Right lobe of liver (tissue), 6 donors: Measurements from ENCODE around the gene OXT. TPM values are rescaled to one million over a fixed set of nuclear protein-coding genes. Genes with fewer than 3 reads are reported as not detected.

Source experiments
- ATAC-seq, 4 donors: fragments of 200-7000 bp; cut with Tn5 transposase; one replicate each; pipeline ENCODE4 v1.9.1; 2020; ENCODE audit warnings: mild to moderate bottlenecking in 4 of 4, moderate library complexity in 4 of 4
- DNase-seq, 3 donors: peaks; one replicate each; pipeline ENCODE4 v3.0.0-alpha.2; 2020
- H3K27ac ChIP-seq, 3 donors: fragments of 200-600 bp; one replicate each; pipeline ENCODE4 v1.8.0; 2022
- H3K27me3 ChIP-seq, 2 donors: fragments of 200-600 bp; one replicate each; pipeline ENCODE4 v1.8.0; 2022
- H3K36me3 ChIP-seq, 4 donors: fragments of 200-600 bp; sonication (generic) in 1 of 4; one replicate each; pipeline versions ENCODE4 v1.5.1 to v1.8.0; 2017 to 2022; ENCODE audit warnings: control low read depth in 1 of 4
- H3K4me1 ChIP-seq, 4 donors: fragments of 200-600 bp; sonication (generic) in 1 of 4; one replicate each; pipeline versions ENCODE4 v1.5.1 to v1.8.0; 2017 to 2022; ENCODE audit warnings: control low read depth in 1 of 4
- H3K4me3 ChIP-seq, 3 donors: fragments of 200-600 bp; one replicate each; pipeline ENCODE4 v1.8.0; 2022
- H3K9me3 ChIP-seq, 4 donors: fragments of 200-600 bp; sonication (generic) in 1 of 4; one replicate each; pipeline versions ENCODE4 v1.5.1 to v1.8.0; 2017 to 2022; ENCODE audit warnings: control low read depth in 1 of 4
- POLR2A ChIP-seq: fragments of 450-650 bp; IDR thresholded peaks from one replicate; pipeline ENCODE4 v1.6.1; 2017; ENCODE audit warnings: antibody characterized with exemption, mild to moderate bottlenecking
- WGBS: methylation state at CpG from one replicate; pipeline ENCODE4 v1.1.6; 2018; ENCODE audit warnings: low coverage, low lambda C conversion rate; ENCODE audit not compliant: insufficient coverage; ENCODE audit errors: missing lambda C conversion rate; 5-methylcytosine and 5-hydroxymethylcytosine counted together
- intact Hi-C, 2 donors: fragments of 100-400 bp; cut with DNase I; formaldehyde crosslinking; loops; one replicate each; pipeline versions ENCODE4 v1.11.2 to v1.14.1; 2022
- total RNA-seq, 6 experiments: library from RNA; depleted of rRNA in 2 of 6; stranded (reverse); fragments of >200 nt in 2 of 6; fragmentation: NEBNext Ultra II Directional in 3 of 6; extraction: Animal tissue kit (Norgen Biotek cat#: 25700) in 3 of 6; gene quantifications; one replicate each; pipeline versions ENCODE4 v1.1.0 to v1.2.4, GENCODE V29; 2016 to 2023
- TF ChIP-seq, protein P1 (sequence below), 4 donors: fragments of 200-600 bp in 3 of 4; fragments of 450-650 bp in 1 of 4; IDR thresholded peaks; one replicate each; pipeline versions ENCODE4 v1.5.1 to v1.8.0; 2016 to 2022; ENCODE audit warnings: antibody characterized with exemption in 4 of 4, mild to moderate bottlenecking in 2 of 4
- donor health status: DM: no; HTN: yes; CAD: no.
- donor health status: DM: no; HTN: no; CAD: no.
- donor health status: DM: no; HTN: no; CAD: no.
- donor health status: DM: no; HTN: yes; CAD: no.
- donor health status: DM: no; HTN: yes; CAD: no.

The OXT gene
- total RNA-seq, 6 experiments from 2014 or later = 1.8 to 41.2 (median 7.0) TPM

DNA sequence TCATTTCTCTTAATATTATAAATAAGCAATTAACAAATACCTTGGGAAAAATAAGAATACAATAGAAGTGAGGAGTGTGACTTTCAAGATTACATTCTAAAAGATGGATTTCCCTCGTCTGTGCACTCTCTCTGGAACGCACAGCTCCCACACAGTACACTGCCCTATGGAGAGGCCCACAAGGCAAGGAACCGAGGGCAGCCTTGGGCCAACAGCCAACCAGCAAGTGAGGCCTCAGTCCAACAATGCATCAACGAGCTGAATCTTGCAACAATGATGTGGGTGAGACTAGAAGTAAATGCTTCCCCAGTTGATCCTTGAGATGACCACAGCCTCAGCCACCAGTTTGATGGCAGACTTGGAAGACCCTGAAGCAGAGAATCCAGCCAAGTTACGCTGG is 47.6 kb downstream of the OXT start:
- Histone ChIP-seq H3K9me3 (no peaks in the 10 kb centered on the region), H3K27me3 (no peaks in the 10 kb centered on the region), H3K27ac (no peak overlapping the region), H3K36me3 (peaks cover 0 to 7% (median 0%) of the 10 kb centered on the region in 4 donors), H3K4me3 (no peak overlapping the region), H3K4me1 (peaks cover 0 to 13% (median 2%) of the 10 kb centered on the region in 4 donors)
- intact Hi-C loops = loop anchor here in 1 of 2 donors (10.0 kb wide), 1 partner anchor 74 kb away; the partner anchor contains the start of genes GNRH2 and MRPS26
- ATAC-seq (no peak), DNase-seq (no peak)
- WGBS = 88% methylated on average over 3 of the region's 5 CpGs
- no peak for TF ChIP-seq POLR2A
- TF ChIP-seq, protein P1, sequence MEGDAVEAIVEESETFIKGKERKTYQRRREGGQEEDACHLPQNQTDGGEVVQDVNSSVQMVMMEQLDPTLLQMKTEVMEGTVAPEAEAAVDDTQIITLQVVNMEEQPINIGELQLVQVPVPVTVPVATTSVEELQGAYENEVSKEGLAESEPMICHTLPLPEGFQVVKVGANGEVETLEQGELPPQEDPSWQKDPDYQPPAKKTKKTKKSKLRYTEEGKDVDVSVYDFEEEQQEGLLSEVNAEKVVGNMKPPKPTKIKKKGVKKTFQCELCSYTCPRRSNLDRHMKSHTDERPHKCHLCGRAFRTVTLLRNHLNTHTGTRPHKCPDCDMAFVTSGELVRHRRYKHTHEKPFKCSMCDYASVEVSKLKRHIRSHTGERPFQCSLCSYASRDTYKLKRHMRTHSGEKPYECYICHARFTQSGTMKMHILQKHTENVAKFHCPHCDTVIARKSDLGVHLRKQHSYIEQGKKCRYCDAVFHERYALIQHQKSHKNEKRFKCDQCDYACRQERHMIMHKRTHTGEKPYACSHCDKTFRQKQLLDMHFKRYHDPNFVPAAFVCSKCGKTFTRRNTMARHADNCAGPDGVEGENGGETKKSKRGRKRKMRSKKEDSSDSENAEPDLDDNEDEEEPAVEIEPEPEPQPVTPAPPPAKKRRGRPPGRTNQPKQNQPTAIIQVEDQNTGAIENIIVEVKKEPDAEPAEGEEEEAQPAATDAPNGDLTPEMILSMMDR (IDR thresholded peaks at IDR 0.05) = no peak

DNA sequence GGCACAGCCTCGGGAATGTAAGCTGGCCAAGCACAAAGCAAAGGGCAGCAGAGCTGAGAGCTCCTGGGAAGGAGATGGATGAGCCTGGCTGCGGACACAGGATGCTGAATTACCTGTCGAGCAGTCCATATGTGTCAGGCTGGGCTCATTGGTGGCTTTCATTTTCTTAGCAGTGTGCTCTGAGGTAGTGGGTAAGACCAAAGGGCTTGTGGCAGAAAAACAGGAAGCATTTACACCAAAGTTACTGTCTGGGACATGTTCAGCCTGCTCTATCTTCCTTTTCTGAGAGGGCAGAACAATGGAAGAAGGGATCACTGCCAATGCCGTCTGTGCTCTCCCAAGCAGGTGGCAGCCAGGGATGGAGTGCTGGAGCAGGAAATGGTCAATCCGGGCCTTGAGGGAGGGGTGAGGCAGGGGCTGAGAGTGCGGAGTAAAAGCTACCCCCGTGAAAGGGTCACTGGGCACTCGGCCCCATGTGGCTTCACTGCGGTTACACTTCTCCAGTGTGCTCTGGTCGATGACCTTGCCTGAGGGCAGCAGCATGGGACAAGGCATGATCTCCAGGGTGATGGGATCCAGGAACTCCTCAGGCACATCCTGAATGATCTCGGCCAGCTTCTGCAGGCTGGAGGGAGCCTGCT is 50.0 kb downstream of the OXT start:
- Histone ChIP-seq H3K4me3 (no peak overlapping the region), H3K27me3 (no peaks in the 10 kb centered on the region), H3K4me1 (peaks cover 0 to 9% (median 0%) of the 10 kb centered on the region in 4 donors), H3K9me3 (no peaks in the 10 kb centered on the region), H3K27ac (no peak overlapping the region), H3K36me3 (peaks cover 0 to 7% (median 0%) of the 10 kb centered on the region in 4 donors)
- WGBS = 68% methylated on average over 6 of the region's 11 CpGs
- intact Hi-C loops = no loop called here
- TF ChIP-seq POLR2A = no peak
- TF ChIP-seq, protein P1 (IDR thresholded peaks at IDR 0.05) = no peak
- DNase-seq (no peak), ATAC-seq (peak in 3 of 4 donors; percentile 10 to 22 (median 16))

Other genes with a start within 250 kb of the OXT start
- 10 to 100 TPM in 5 of 6 experiments, 1 to 10 TPM in 1; 9.6 to 22.2 (median 18.6) TPM for gene PCED1A, start 231.0 kb upstream of the OXT start, total RNA-seq
- gene VPS16, start 230.9 kb upstream of the OXT start, total RNA-seq = 10 to 100 TPM; 17.2 to 22.2 (median 19.1) TPM
- 10 to 100 TPM; 15.7 to 22.1 (median 18.6) TPM for gene PTPRA, start 198.1 kb upstream of the OXT start, total RNA-seq
- under 1 TPM in 3 of 6 experiments, not detected in 3; 0.55 to 0.81 (median 0.66) TPM for gene GNRH2, start 28.0 kb upstream of the OXT start, total RNA-seq
- gene MRPS26, start 25.6 kb upstream of the OXT start, total RNA-seq = 10 to 100 TPM; 27.8 to 59.1 (median 38.0) TPM
- gene AVP, start 13.1 kb downstream of the OXT start, total RNA-seq = under 1 TPM in 2 of 6 experiments, not detected in 4; 0.74 to 0.93 TPM
- gene FASTKD5, start 88.2 kb downstream of the OXT start, total RNA-seq = 10 to 100 TPM; 10.3 to 18.2 (median 11.3) TPM
- gene UBOX5, start 88.2 kb downstream of the OXT start, total RNA-seq = 1 to 10 TPM; 1.8 to 3.2 (median 2.0) TPM
- gene LZTS3, start 101.9 kb downstream of the OXT start, total RNA-seq = 1 to 10 TPM; 3.9 to 6.1 (median 4.9) TPM
- 10 to 100 TPM; 55.0 to 76.1 (median 60.1) TPM for gene DDRGK1, start 133.1 kb downstream of the OXT start, total RNA-seq
- gene ITPA, start 137.9 kb downstream of the OXT start, total RNA-seq = 10 to 100 TPM; 17.5 to 38.8 (median 26.7) TPM
- gene SLC4A11, start 167.6 kb downstream of the OXT start, total RNA-seq = under 1 TPM in 5 of 6 experiments, not detected in 1; 0.11 to 0.40 (median 0.18) TPM